Upper lobe of left lung (tissue), 4 donors: ENCODE results near the gene ALPP.

Experiments used
- CTCF ChIP-seq, 6 experiments: fragments of 450-650 bp in 4 of 6; fragments of 200-600 bp in 2 of 6; sonication (generic) in 2 of 6; IDR thresholded peaks; one replicate each; pipeline ENCODE4 v1.5.1; 2016 to 2019; ENCODE audit warnings: antibody characterized with exemption in 6 of 6
- EP300 ChIP-seq, 4 donors: sonication (generic); formaldehyde crosslinking; IDR thresholded peaks; one replicate each; pipeline ENCODE4 v1.5.1; 2017; ENCODE audit warnings: antibody characterized with exemption in 4 of 4, control low read depth in 2 of 4

- no peak for TF ChIP-seq CTCF (IDR thresholded peaks at IDR 0.05)
- TF ChIP-seq EP300 (IDR thresholded peaks at IDR 0.05) = no peak
These were observed 9.2 kb upstream of the ALPP start for GRCh38 chr2:232369126-232369951.
